ENCODE data around the gene DCTN5. TPM values are rescaled to one million over a fixed set of nuclear protein-coding genes. Genes with fewer than 3 reads are reported as not detected.

The DCTN5 gene
- total RNA-seq, 2 experiments from 2014 or later = 55.6 to 56.1 TPM

- no peaks in the 10 kb centered on the region for H3K27me3 Mint-ChIP-seq
- intact Hi-C loops (cut with micrococcal nuclease) = no loop called here
- no peak overlapping the region for H3K4me3 Mint-ChIP-seq
- H3K9me3 Mint-ChIP-seq = no peaks in the 10 kb centered on the region
- CTCF ChIA-PET = no interaction called here
- peaks cover 49% of the 10 kb centered on the region for H3K36me3 Mint-ChIP-seq
- H3K27ac Mint-ChIP-seq = no peak overlapping the region
- POLR2A ChIA-PET = no interaction called here
- H3K4me1 Mint-ChIP-seq (ENCODE audit: low read depth) = peaks cover 10% of the 10 kb centered on the region
- DNase-seq = no peak
These were observed 42.2 kb downstream of the DCTN5 start for GRCh38 chr16:23683487-23683886.

DNA sequence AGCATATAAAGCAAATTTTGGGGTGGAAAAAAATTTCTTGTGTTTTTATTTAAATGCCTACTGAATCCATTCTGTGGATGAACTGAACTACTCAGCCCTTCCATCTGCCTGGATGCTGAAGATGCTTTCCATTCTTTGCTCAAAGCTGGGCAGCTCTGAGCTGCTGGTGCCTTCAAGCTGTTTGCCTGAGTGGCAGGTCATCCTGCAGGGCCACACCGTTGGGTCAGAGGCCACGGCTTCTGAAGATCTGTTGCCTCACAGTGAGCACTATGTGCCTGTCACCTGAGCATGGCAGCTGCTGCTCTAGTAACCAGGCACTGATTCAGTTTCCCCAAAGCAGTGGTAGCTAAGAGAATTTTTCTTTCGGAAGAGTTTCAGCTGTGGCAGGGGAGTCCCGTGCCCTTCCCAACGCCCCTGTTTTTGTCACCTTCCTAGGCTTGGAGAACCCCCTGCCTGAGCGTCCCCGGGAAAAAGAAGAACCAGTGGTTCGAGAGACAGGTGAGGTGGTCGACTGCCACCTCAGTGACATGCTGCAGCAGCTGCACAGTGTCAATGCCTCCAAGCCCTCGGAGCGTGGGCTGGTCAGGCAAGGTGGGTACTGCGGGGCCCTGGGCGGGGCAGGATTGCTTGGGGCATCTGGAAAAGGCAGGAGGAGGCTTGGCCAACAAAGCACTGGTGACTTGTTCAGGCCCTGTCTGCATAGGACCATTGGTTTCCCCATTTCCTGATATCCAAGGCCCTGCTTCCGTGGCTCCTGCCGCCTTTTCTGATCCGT lies 46.0 kb downstream of the DCTN5 start:
- Mint-ChIP-seq H3K4me3 (no peak overlapping the region), H3K4me1 (ENCODE audit: low read depth) (no peaks in the 10 kb centered on the region), H3K27ac (no peak overlapping the region), H3K36me3 (peaks cover 45% of the 10 kb centered on the region), H3K27me3 (no peaks in the 10 kb centered on the region), H3K9me3 (no peaks in the 10 kb centered on the region)
- intact Hi-C loops (cut with micrococcal nuclease) = no loop called here
- POLR2A ChIA-PET = interaction anchor here (0.5 kb wide), 1 partner anchor 9 kb away, joined by 3 read pairs; no protein-coding TSS in a partner anchor
- CTCF ChIA-PET = no interaction called here
- DNase-seq = no peak

GRCh38 chr16:23689442-23690187 lies 48.3 kb downstream of the DCTN5 start:
- DNase-seq = no peak
- no peaks in the 10 kb centered on the region for H3K4me1 Mint-ChIP-seq (ENCODE audit: low read depth)
- H3K27ac Mint-ChIP-seq = no peak overlapping the region
- H3K9me3 Mint-ChIP-seq = no peaks in the 10 kb centered on the region
- no peak overlapping the region for H3K4me3 Mint-ChIP-seq
- H3K36me3 Mint-ChIP-seq = peaks cover 39% of the 10 kb centered on the region
- ChIA-PET CTCF (no interaction called here), POLR2A (interaction anchor here (0.9 to 1.0 kb wide), 2 partner anchors 11 to 34 kb away, joined by 3 read pairs; partner anchors contain the start of gene PLK1)
- intact Hi-C loops (cut with micrococcal nuclease) = no loop called here
- H3K27me3 Mint-ChIP-seq = no peaks in the 10 kb centered on the region

GRCh38 chr16:23690771-23691482 lies 49.7 kb downstream of the DCTN5 start:
- ChIA-PET POLR2A (no interaction called here), CTCF (no interaction called here)
- no peak for DNase-seq
- Mint-ChIP-seq H3K9me3 (no peaks in the 10 kb centered on the region), H3K27ac (no peak overlapping the region), H3K27me3 (peaks cover 2% of the 10 kb centered on the region), H3K36me3 (peaks cover 35% of the 10 kb centered on the region), H3K4me1 (ENCODE audit: low read depth) (no peaks in the 10 kb centered on the region), H3K4me3 (no peak overlapping the region)
- intact Hi-C loops (cut with micrococcal nuclease) = no loop called here

DNA sequence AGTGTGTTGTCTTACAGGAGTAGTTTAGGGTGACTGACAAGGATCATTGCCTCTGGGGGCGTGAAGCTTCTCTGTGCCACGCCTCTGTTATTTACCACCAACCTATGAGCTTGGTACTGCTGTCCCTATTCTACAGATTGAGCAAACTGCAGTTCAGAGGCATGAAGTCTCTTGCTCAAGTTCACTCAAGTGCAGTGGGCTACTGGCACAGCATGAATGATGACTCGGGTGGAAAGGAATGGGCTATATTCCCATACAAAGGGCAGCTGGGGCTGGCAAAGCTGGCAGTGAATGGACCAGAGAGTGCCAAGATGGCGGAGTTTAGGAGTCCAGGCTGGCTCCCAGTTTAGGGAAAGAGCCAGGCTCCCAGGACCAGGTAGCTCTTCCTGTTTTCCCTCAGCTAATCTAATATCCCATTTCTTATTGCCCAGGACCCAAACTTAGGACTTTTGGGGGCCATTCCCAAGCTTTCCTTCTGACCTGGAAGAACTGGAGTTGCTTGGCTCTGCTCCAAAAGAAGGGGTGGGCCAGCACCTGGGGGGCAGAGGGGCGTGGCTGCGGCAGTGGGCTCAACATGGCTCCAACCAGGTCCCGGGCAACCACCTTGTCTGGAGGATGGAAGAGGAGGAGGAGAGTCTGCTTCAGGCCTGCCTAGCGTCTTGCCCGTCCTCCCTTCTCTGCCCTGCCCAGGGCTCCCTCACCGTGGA lies 50.4 kb downstream of the DCTN5 start:
- H3K4me3 Mint-ChIP-seq = no peak overlapping the region
- CTCF ChIA-PET = no interaction called here
- peaks cover 35% of the 10 kb centered on the region for H3K36me3 Mint-ChIP-seq
- no peaks in the 10 kb centered on the region for H3K4me1 Mint-ChIP-seq (ENCODE audit: low read depth)
- no peak overlapping the region for H3K27ac Mint-ChIP-seq
- POLR2A ChIA-PET = no interaction called here
- DNase-seq = no peak
- intact Hi-C loops (cut with micrococcal nuclease) = no loop called here
- no peaks in the 10 kb centered on the region for H3K9me3 Mint-ChIP-seq
- peaks cover 2% of the 10 kb centered on the region for H3K27me3 Mint-ChIP-seq

GRCh38 chr16:23692190-23692837 lies 51.0 kb downstream of the DCTN5 start:
- ChIA-PET POLR2A (no interaction called here), CTCF (no interaction called here)
- Mint-ChIP-seq H3K27ac (no peak overlapping the region), H3K4me3 (no peak overlapping the region), H3K27me3 (peaks cover 2% of the 10 kb centered on the region), H3K4me1 (ENCODE audit: low read depth) (no peaks in the 10 kb centered on the region), H3K9me3 (no peaks in the 10 kb centered on the region), H3K36me3 (peaks cover 31% of the 10 kb centered on the region)
- no peak for DNase-seq
- intact Hi-C loops (cut with micrococcal nuclease) = no loop called here

GRCh38 chr16:23694265-23694643 lies 53.0 kb downstream of the DCTN5 start:
- ChIA-PET CTCF (interaction anchor here (1.5 kb wide), 1 partner anchor 9 kb away, joined by 3 read pairs; no protein-coding TSS in a partner anchor), POLR2A (no interaction called here)
- Mint-ChIP-seq H3K27me3 (peaks cover 2% of the 10 kb centered on the region), H3K4me1 (ENCODE audit: low read depth) (peaks cover 2% of the 10 kb centered on the region), H3K4me3 (no peak overlapping the region), H3K27ac (no peak overlapping the region), H3K36me3 (peaks cover 17% of the 10 kb centered on the region), H3K9me3 (no peaks in the 10 kb centered on the region)
- intact Hi-C loops (cut with micrococcal nuclease) = no loop called here
- DNase-seq = no peak

DNA sequence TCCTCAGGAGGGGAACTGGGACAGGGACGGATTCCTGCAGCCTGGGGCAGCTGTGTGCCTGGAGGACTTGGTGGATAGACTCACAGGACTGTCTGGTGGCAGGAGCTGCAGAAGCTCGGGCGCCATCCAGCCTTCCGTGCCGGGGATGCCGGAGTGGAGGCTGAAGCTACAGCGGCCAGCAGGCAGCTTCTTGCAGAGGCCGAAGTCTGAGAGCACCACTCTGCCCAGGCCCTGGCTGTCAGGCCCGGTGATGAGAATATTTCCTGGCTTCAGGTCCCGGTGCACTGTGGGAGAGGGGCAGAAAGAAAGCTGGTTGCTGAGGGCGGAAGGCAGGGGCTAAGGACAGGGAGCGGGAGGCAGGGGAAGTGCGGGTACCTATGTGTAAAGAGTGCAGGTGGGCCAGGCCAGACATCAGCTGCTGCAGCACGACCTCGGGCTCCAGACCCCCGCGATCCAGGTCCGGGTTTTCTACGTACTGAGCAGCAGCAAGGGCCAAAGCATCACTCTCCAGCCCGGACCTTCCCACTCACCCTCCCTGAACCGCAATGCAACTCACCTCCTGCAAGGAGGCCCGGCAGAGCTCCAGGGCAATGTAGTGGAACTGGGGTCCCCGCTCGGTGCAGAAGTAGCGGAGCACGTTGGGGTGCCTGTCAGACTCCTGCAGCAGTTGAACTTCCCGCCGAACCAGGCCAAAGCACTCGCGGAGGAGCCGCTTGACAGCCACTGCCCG lies 53.5 kb downstream of the DCTN5 start:
- H3K4me1 Mint-ChIP-seq (ENCODE audit: low read depth) = peaks cover 2% of the 10 kb centered on the region
- peaks cover 11% of the 10 kb centered on the region for H3K36me3 Mint-ChIP-seq
- intact Hi-C loops (cut with micrococcal nuclease) = no loop called here
- H3K27me3 Mint-ChIP-seq = peaks cover 2% of the 10 kb centered on the region
- H3K9me3 Mint-ChIP-seq = no peaks in the 10 kb centered on the region
- no peak overlapping the region for H3K27ac Mint-ChIP-seq
- CTCF ChIA-PET = interaction anchor here (1.5 kb wide), 1 partner anchor 8 kb away, joined by 3 read pairs; no protein-coding TSS in a partner anchor
- no peak for DNase-seq
- POLR2A ChIA-PET = no interaction called here
- no peak overlapping the region for H3K4me3 Mint-ChIP-seq

DNA sequence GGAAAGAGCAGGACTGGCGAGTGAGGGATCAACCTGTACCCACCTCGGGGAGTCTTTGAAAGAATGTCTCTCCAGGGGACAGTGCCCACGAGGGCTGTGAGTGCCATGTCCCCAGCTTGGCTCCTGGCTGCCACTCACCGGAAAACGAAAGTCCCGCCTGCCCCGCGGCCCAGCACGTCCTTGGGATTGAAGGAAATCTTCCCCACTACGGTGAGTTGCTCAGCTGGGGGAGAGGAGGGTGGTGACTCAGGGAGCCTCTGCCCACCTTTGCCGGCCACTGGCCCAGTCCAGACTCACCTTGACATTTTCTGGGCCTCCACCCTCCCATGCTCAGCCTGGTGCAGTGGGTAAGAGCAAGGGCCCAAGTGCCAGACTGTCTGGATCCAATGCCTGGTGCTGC lies 54.5 kb downstream of the DCTN5 start:
- CTCF ChIA-PET = no interaction called here

DNA sequence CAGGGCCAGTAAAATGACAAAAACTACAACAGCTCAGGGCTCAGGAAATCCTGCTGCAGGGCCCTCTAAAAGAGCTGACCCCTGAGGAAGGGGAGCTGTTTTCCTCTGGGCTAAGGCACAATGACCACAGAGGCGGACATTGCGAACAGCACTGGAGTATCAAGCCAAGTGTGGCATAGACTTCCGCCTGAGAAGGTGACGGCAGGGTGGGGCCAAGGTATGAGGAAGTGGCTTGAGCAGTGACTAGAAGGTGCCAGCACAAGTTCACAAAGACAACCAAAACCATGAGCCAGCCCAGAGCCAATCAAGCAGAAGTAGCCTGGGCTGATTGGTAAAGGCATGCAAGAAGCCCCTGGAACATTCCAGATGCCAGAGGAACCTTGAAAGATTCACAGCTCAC lies 57.8 kb downstream of the DCTN5 start:
- peak; percentile 24 for DNase-seq
- H3K27ac Mint-ChIP-seq = no peak overlapping the region
- POLR2A ChIA-PET = no interaction called here

More for the DNA sequence above, 54.5 kb downstream of the DCTN5 start:
- Mint-ChIP-seq H3K27ac (no peak overlapping the region), H3K27me3 (peaks cover 2% of the 10 kb centered on the region), H3K4me3 (no peak overlapping the region), H3K4me1 (ENCODE audit: low read depth) (peaks cover 2% of the 10 kb centered on the region), H3K9me3 (no peaks in the 10 kb centered on the region), H3K36me3 (peaks cover 6% of the 10 kb centered on the region)
- POLR2A ChIA-PET = no interaction called here
- intact Hi-C loops (cut with micrococcal nuclease) = no loop called here
- no peak for DNase-seq

DNA sequence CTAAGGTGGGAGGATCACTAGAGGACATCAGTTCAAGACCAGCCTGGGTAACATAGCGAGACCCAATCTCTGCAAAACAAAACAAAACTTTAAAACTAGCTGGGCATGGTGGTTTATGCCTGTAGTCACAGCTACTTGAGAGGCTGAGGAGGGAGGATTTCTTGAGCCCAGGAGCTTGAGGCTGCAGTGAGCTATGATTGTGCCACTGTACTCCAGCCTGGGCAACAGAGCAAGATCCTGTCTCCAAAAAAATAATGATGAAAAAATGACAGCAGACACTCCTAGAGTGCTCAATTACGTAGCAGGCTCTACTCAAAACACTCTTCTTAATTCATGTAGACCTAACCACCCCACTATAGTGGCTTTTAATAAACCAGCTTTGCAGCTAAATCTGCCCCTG lies 58.8 kb downstream of the DCTN5 start:
- H3K27ac Mint-ChIP-seq = no peak overlapping the region
- peaks cover 5% of the 10 kb centered on the region for H3K36me3 Mint-ChIP-seq
- peaks cover 10% of the 10 kb centered on the region for H3K9me3 Mint-ChIP-seq
- ChIA-PET POLR2A (no interaction called here), CTCF (no interaction called here)
- peaks cover 4% of the 10 kb centered on the region for H3K27me3 Mint-ChIP-seq
- H3K4me3 Mint-ChIP-seq = no peak overlapping the region
- H3K4me1 Mint-ChIP-seq (ENCODE audit: low read depth) = peaks cover 2% of the 10 kb centered on the region
- no peak for DNase-seq
- intact Hi-C loops (cut with micrococcal nuclease) = no loop called here

More for the DNA sequence above, 57.8 kb downstream of the DCTN5 start:
- intact Hi-C loops (cut with micrococcal nuclease) = no loop called here
- Mint-ChIP-seq H3K9me3 (peaks cover 10% of the 10 kb centered on the region), H3K4me3 (no peak overlapping the region), H3K4me1 (ENCODE audit: low read depth) (peaks cover 2% of the 10 kb centered on the region), H3K36me3 (peaks cover 5% of the 10 kb centered on the region), H3K27me3 (peaks cover 2% of the 10 kb centered on the region)
- CTCF ChIA-PET = no interaction called here

All from activated CD4-positive, alpha-beta memory T cell treated with anti-CD3 and anti-CD28 coated beads for 36 hours (primary cell).